Cardiac fibroblast (primary cell): ENCODE measurements around the gene ATF7IP.

ENCODE experiments used
- DNase-seq, 2 donors: peaks; one replicate each; pipeline versions ENCODE4 v3.0.0 to v3.0.0-alpha.2; 2010; ENCODE audit warnings: low read depth in 2 of 2
- H3K4me3 ChIP-seq, 2 donors: replicated peaks in 1 of 2; 1 replicate in 1 of 2; 2 replicates in 1 of 2; pipeline ENCODE4 v1.5.1; 2011; ENCODE audit warnings: low read depth in 2 of 2, low read length in 2 of 2, mild to moderate bottlenecking in 2 of 2, moderate library complexity in 1 of 2
- CTCF ChIP-seq: IDR thresholded peaks from one replicate; pipeline ENCODE4 v1.5.1; 2011; ENCODE audit warnings: low read depth, mild to moderate bottlenecking, low read length, inconsistent platforms

ATF7IP gene

DNA sequence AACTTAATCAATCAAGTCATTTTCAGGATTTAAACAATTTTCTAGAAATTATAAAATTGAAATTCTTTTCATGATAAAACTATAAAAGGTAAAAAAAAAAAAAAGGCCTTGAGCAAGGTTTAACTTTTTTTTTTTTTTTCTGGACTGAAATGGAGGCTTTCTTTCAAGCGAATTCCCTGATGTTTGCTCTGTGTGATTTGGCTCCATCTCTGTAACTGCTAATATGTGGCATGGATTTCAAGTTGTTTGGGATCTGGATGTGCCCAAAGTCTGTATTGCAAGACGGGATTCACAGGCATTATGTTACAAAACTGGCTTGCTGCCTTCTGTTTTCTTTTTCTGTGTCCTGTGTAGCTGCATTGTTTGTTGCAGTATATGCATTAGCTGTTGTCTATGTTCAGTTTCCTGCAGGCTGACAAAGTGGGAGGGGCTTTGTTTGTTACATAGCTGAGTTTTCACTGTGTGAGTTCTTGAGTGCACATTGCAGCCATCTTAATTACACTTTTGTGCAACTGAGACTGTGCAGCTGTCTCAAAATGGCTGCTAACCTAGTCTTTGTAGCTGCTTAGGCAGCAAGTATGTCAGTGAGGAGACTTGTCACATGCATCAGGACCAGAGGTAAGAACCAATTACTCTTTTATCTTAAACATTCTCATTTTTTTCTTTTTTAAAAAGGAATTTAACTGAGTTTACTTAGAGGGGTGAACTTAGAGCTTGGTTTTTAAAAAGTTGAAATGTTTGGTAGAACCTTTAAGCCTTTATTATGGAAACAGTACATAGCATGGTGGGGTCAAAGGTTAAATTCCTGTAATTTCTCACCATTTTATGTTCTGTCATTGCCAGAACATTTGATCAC is 19.5 kb downstream of the ATF7IP start:
- no peak for TF ChIP-seq CTCF
- H3K4me3 ChIP-seq = peak overlapping the region in 1 of 2 donors; percentile 22
- DNase-seq = peak; percentile 96 to 97

DNA sequence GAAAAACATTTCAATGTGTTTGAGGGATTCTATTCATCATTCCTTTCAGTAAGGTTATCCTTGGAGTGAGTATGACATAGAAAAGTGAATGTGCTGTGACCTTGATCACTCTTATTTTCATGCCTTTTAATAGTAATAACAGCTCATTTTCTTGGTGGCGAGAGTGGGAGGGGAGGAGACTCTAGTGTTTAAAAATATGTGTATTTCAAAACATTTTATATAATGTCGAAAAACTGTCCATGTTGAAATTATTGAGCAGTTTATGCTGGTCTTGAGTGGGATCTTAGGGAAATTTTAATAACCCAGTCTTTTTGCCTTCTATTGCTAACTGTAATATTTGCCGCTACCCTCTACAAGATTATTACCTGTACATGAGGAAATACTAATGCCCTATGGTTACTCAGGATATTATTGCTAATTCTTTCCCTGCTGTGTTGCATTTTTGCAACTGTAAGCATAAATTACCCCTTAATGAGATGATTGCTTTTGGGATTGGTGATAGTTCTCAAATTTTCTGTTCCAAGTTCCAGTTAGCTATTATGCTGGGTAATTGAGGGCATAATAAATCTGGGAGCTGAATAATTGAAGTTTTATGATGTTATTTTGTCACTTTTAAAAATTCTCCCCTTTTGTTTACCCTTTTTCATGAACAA is 21.9 kb downstream of the ATF7IP start:
- DNase-seq = no peak
- no peak for TF ChIP-seq CTCF
- no peak overlapping the region for H3K4me3 ChIP-seq

GRCh38 chr12:14390449-14390848 is 25.0 kb downstream of the ATF7IP start:
- no peak for DNase-seq
- H3K4me3 ChIP-seq = no peak overlapping the region
- TF ChIP-seq CTCF = no peak

GRCh38 chr12:14390870-14391530 is 25.5 kb downstream of the ATF7IP start:
- TF ChIP-seq CTCF = no peak
- DNase-seq = no peak
- no peak overlapping the region for H3K4me3 ChIP-seq

GRCh38 chr12:14393751-14394150 is 28.3 kb downstream of the ATF7IP start:
- H3K4me3 ChIP-seq = no peak overlapping the region
- DNase-seq = peak in 1 of 2 donors; percentile 75
- TF ChIP-seq CTCF = no peak

DNA sequence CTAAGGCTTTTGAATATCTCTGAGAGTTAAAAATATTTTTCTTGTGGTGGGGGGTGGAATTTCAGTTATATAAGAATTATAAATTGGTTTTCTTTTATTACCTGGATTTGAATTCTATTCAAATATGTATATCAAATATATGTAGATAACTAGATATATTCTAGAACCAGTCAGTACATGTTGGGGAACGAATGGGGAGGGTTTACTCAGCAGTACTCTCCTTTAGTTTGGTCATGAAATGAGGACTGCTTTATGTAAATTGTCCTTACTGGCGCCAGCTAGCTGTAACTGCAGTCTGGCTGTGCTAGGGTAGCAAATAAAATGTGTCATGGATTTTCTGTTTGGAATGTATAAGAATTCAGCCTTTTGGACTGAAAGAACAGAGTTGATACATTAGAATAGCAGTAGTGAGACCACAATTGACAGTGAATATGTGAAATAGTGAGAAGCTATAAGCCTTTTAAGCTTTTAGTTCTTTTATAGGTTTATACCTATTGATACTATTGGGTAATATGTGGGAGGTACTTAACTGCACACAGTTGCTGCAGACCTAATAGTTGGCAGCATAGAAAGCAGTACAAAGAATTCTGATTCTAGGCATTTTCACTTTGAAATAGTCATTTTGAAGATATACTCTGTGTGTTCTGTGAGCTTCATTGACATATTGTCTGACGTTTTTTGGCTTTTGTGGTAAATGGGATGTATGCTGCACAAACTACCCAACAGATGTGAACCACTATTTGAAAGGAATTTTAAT is 29.0 kb downstream of the ATF7IP start:
- no peak overlapping the region for H3K4me3 ChIP-seq
- peak; percentile 86 to 90 for DNase-seq
- peak; percentile 16 for TF ChIP-seq CTCF
